Peyer's patch (tissue), 4 donors: ENCODE data around the gene ETV5. TPM values are rescaled to one million over a fixed set of nuclear protein-coding genes. Genes with fewer than 3 reads are reported as not detected.

ENCODE experiments used
- DNase-seq, 3 donors: peaks; one replicate each; pipeline ENCODE4 v3.0.0-alpha.2; 2017 to 2019
- H3K27ac ChIP-seq, 4 donors: fragments of 200-600 bp; sonication (generic); one replicate each; pipeline ENCODE4 v1.5.1; 2016 to 2019
- H3K27me3 ChIP-seq, 2 donors: fragments of 200-600 bp; sonication (generic); one replicate each; pipeline ENCODE4 v1.5.1; 2019
- H3K36me3 ChIP-seq, 3 donors: fragments of 200-600 bp; sonication (generic); one replicate each; pipeline ENCODE4 v1.5.1; 2016 to 2019
- H3K4me1 ChIP-seq, 4 donors: fragments of 200-600 bp; sonication (generic); one replicate each; pipeline ENCODE4 v1.5.1; 2016 to 2019
- H3K4me3 ChIP-seq, 4 donors: fragments of 200-600 bp; sonication (generic); 1 replicate in 3 of 4; 2 replicates in 1 of 4; pipeline ENCODE4 v1.5.1; 2016 to 2019; ENCODE audit warnings: mild to moderate bottlenecking in 1 of 4
- H3K9me3 ChIP-seq, 4 donors: fragments of 200-600 bp; sonication (generic); one replicate each; pipeline ENCODE4 v1.5.1; 2016 to 2019; ENCODE audit warnings: mild to moderate bottlenecking in 1 of 4
- CTCF ChIP-seq, 6 experiments: fragments of 450-650 bp in 4 of 6; fragments of 200-600 bp in 2 of 6; sonication (generic) in 1 of 6; IDR thresholded peaks; one replicate each; pipeline ENCODE4 v1.5.1; 2017 to 2019; ENCODE audit warnings: antibody characterized with exemption in 6 of 6, mild to moderate bottlenecking in 3 of 6, moderate library complexity in 1 of 6
- POLR2A ChIP-seq, 2 donors: fragments of 450-650 bp; IDR thresholded peaks; one replicate each; pipeline ENCODE4 v1.5.1; 2017; ENCODE audit warnings: antibody characterized with exemption in 2 of 2, mild to moderate bottlenecking in 2 of 2, moderate library complexity in 2 of 2
- total RNA-seq, 4 donors: library from RNA; depleted of rRNA; stranded (reverse); fragments of >200 nt; gene quantifications; one replicate each; pipeline ENCODE4 v1.1.0, GENCODE V29; 2016

Gene ETV5
- total RNA-seq, 4 donors from 2014 or later = 4.1 to 5.3 (median 4.8) TPM

DNA sequence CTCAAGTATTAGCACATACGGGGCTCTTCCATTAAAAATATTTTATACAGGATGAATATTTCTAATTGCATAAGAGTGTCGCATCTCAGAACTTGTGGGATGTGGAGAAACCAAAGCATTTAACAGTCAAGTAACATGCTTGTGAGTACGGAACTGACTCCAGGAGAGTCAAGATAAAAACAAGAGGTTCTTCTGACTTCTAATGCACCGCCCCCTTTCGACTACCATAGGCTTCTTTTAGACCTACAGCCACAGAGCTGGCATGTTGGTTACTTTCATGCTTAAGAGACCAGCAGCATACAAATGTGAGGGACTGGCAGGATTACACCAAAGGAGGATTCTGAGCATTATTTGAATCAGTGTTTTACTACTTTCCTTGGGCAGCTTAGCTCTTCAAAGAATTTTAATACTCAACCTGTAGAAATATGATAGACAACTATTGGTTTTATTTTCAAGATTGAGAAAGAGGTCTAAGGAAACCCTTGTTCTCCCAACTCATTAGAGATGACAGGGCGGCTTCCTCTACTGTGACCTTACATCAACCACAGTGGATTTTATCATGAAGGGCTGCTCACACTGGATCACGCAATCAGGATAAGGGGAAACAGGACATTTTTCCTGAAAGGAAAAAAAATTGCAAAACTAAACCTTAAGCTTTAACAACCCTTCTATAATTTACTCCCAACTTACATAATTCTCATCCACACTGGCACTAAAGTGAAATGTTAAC, 14.0 kb downstream of the ETV5 start:
- peaks cover 0 to 21% (median 2%) of the 10 kb centered on the region in 4 donors for H3K4me1 ChIP-seq
- TF ChIP-seq CTCF (IDR thresholded peaks at IDR 0.05) = no peak
- no peak for TF ChIP-seq POLR2A (IDR thresholded peaks at IDR 0.05)
- no peaks in the 10 kb centered on the region for H3K36me3 ChIP-seq
- no peak for DNase-seq
- H3K27me3 ChIP-seq = no peaks in the 10 kb centered on the region
- H3K4me3 ChIP-seq = no peak overlapping the region
- H3K27ac ChIP-seq = peak overlapping the region in 2 of 4 donors; percentile 0 to 11
- H3K9me3 ChIP-seq = no peaks in the 10 kb centered on the region

DNA sequence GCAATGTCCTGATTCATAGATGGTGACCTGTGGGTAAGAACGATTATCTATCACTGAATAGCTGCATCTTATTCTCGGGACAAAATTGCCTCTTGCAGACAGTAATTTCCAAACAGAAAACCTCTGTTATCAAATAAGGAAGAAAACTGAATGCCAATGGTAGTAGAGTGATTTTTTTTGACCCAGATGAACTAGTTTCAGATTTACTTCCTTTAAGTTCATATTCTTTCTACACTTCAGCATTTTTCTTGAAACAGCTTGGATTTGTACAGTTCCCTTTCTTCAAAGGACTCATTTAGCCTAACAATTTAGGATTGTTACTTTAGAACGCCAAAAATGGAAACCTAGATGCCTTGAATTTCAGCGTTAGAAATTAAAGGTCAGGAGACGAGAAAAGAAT, 14.6 kb downstream of the ETV5 start:
- no peaks in the 10 kb centered on the region for H3K9me3 ChIP-seq

GRCh38 chr3:186093271-186093900, 15.5 kb downstream of the ETV5 start:
- Histone ChIP-seq H3K36me3 (no peaks in the 10 kb centered on the region), H3K4me3 (no peak overlapping the region), H3K4me1 (peaks cover 0 to 20% (median 2%) of the 10 kb centered on the region in 4 donors), H3K27me3 (no peaks in the 10 kb centered on the region), H3K9me3 (no peaks in the 10 kb centered on the region), H3K27ac (no peak overlapping the region)
- TF ChIP-seq CTCF (IDR thresholded peaks at IDR 0.05) = no peak
- TF ChIP-seq POLR2A (IDR thresholded peaks at IDR 0.05) = no peak
- DNase-seq = no peak

More for the DNA sequence above, 14.6 kb downstream of the ETV5 start:
- Histone ChIP-seq H3K4me1 (peaks cover 0 to 21% (median 2%) of the 10 kb centered on the region in 4 donors), H3K27me3 (no peaks in the 10 kb centered on the region), H3K36me3 (no peaks in the 10 kb centered on the region), H3K27ac (no peak overlapping the region), H3K4me3 (no peak overlapping the region)
- TF ChIP-seq CTCF (IDR thresholded peaks at IDR 0.05) = no peak
- TF ChIP-seq POLR2A (IDR thresholded peaks at IDR 0.05) = no peak
- DNase-seq = no peak

DNA sequence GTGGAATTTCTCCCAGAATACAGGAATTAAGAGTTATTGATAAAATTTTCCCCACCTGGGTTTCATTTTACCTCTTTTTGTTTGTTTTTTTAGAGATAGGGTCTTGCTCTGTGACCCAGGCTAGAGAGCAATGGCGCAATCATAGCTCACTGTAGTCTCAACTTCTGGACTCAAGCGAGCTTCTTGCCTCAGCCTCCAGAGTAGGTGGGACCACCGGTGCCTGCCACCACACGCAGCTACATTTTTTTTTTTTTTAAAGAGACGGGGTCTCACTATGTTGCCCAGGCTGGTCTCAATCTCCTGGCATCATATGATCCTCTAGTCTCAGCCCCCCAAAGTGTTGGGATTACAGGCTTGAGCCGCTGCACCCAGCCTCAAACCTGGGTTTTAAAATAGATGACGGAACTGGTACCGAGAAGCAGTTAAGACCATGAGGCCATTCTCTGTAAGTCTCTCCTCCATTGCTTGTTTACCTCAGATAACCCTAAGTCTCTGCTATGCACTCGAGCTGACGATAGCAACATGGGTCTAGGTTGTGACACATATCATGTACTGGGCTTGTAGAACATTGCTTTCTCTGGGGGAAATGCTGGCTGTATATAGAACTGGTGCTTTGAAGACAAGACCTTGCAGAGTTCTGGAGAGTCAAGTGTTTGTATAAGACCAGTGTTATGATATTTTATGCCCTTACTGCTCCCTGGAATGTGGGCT, 16.4 kb downstream of the ETV5 start:
- H3K27ac ChIP-seq = no peak overlapping the region
- H3K9me3 ChIP-seq = no peaks in the 10 kb centered on the region
- no peaks in the 10 kb centered on the region for H3K27me3 ChIP-seq
- H3K4me3 ChIP-seq = no peak overlapping the region
- no peak for TF ChIP-seq CTCF (IDR thresholded peaks at IDR 0.05)
- no peak for TF ChIP-seq POLR2A (IDR thresholded peaks at IDR 0.05)
- H3K36me3 ChIP-seq = no peaks in the 10 kb centered on the region
- H3K4me1 ChIP-seq = peaks cover 0 to 12% (median under 1%) of the 10 kb centered on the region in 4 donors
- DNase-seq = no peak

GRCh38 chr3:186090901-186091300, 18.0 kb downstream of the ETV5 start:
- DNase-seq = no peak
- H3K4me1 ChIP-seq = no peaks in the 10 kb centered on the region
- no peak overlapping the region for H3K27ac ChIP-seq
- TF ChIP-seq CTCF (IDR thresholded peaks at IDR 0.05) (no peak), POLR2A (IDR thresholded peaks at IDR 0.05) (no peak)
- no peaks in the 10 kb centered on the region for H3K36me3 ChIP-seq
- no peaks in the 10 kb centered on the region for H3K9me3 ChIP-seq
- H3K4me3 ChIP-seq = no peak overlapping the region
- H3K27me3 ChIP-seq = no peaks in the 10 kb centered on the region
